HG03460 (cell line): ENCODE measurements around the gene SART3.
"Not testable (repeated sequence)": the region's sequence is repeated elsewhere in the genome, so short reads cannot be mapped to it uniquely, and the experiment has no call there.

Experiments
- ATAC-seq: cut with Tn5 transposase; IDR thresholded peaks from one replicate; pipeline ENCODE4 v1.9.1; 2021; ENCODE audit not compliant: unreplicated experiment

Gene SART3

GRCh38 chr12:108598553-108599250, 37.7 kb upstream of the SART3 start:
- ATAC-seq: no peak

GRCh38 chr12:108597559-108598471, 36.8 kb upstream of the SART3 start, which contains the start of gene TMEM119:
TSS of gene TMEM119 (minus strand) at chr12:108598084. CDS start at chr12:108592383, 5,701 bp downstream.
- no peak for ATAC-seq

GRCh38 chr12:108596854-108597558, 36.0 kb upstream of the SART3 start:
- ATAC-seq: no peak

GRCh38 chr12:108595711-108596647, 35.0 kb upstream of the SART3 start:
- ATAC-seq: no peak

- no peak for ATAC-seq
Measured at GRCh38 chr12:108594960-108595710, 34.2 kb upstream of the SART3 start.

- no peak for ATAC-seq
Measured at GRCh38 chr12:108594323-108594903, 33.4 kb upstream of the SART3 start.

GRCh38 chr12:108592033-108592909, 31.3 kb upstream of the SART3 start:
- no peak for ATAC-seq

GRCh38 chr12:108591267-108591980, 30.5 kb upstream of the SART3 start:
- no peak for ATAC-seq

GRCh38 chr12:108590463-108590862, 29.5 kb upstream of the SART3 start:
- not testable (repeated sequence) for ATAC-seq

- no peak for ATAC-seq
Measured at GRCh38 chr12:108589840-108590229, 28.9 kb upstream of the SART3 start.

GRCh38 chr12:108589028-108589839, 28.3 kb upstream of the SART3 start:
- no peak for ATAC-seq

- no peak for ATAC-seq
Measured at GRCh38 chr12:108587826-108588225, 26.9 kb upstream of the SART3 start.

GRCh38 chr12:108586306-108586705, 25.3 kb upstream of the SART3 start:
- ATAC-seq: no peak

- no peak for ATAC-seq
Measured at GRCh38 chr12:108585864-108586263, 24.9 kb upstream of the SART3 start.

- ATAC-seq: no peak
Measured at GRCh38 chr12:108584456-108585065, 23.6 kb upstream of the SART3 start.

- ATAC-seq: no peak
Measured at GRCh38 chr12:108583991-108584390, 23.0 kb upstream of the SART3 start.
